Activated CD4-positive, alpha-beta T cell treated with anti-CD3 and anti-CD28 coated beads, Interleukin-2, amount 50 U/mL, for 1 hour (primary cell): ENCODE measurements around the gene SRPK2.

ENCODE experiments used
- DNase-seq: peaks from one replicate; pipeline ENCODE4 v3.0.0-alpha.2; 2020

SRPK2 gene

GRCh38 chr7:105127179-105127578, 261.5 kb downstream of the SRPK2 start:
- DNase-seq, result no peak

GRCh38 chr7:105126436-105126975, 262.2 kb downstream of the SRPK2 start:
- DNase-seq, result no peak

DNA sequence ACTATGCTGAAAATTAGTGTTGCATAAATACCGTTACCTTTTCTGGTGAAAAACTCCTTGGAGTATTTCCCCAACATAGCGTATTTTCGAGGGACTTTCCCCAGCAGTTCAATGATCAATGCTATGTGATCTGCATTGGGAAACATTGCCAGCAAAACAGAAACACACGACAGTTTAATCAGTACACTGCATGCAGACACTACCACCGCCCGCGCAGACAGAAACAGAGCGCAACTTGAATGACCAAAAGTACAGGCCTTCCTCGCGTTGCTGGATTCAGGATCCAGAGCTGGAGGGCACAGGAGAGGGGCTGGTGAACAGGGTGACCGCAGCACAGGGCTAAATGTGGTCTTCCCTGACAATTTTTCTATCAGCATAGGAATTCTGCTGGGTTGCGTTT, 263.0 kb downstream of the SRPK2 start:
- no peak for DNase-seq

GRCh38 chr7:105122619-105123018, 266.1 kb downstream of the SRPK2 start:
- no peak for DNase-seq

- DNase-seq, result no peak
These were observed 269.8 kb downstream of the SRPK2 start for GRCh38 chr7:105118612-105119600.

DNA sequence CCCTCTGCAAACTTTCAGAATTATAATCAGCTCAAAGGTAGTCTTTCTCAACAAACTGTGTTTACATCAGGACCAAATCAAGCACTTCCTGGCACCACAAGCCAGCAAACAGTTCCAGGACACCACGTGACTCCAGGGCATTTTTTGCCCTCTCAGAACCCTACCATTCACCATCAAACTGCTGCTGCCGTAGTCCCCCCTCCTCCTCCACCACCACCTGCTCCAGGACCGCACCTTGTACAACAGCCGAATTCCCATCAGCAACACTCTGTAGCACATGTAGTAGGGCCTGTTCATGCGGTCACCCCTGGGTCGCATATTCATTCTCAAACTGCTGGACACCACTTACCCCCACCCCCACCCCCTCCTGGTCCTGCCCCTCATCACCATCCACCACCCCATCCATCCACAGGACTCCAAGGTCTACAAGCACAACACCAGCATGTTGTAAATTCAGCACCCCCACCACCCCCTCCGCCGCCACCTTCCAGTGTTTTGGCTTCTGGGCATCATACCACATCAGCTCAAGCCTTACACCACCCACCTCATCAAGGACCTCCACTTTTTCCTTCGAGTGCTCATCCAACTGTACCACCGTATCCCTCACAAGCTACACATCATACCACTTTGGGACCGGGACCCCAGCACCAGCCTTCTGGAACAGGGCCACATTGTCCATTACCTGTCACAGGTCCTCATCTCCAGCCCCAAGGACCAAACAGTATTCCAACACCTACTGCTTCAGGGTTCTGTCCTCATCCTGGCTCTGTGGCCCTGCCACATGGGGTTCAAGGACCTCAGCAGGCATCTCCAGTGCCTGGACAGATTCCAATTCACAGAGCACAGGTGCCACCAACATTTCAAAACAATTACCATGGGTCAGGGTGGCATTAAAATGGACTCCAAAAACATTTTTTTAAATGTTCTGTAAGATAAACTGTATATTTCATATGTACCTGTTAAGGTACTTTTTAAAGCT, 276.0 kb downstream of the SRPK2 start:
- no peak for DNase-seq

- no peak for DNase-seq
These were observed 281.3 kb downstream of the SRPK2 start for GRCh38 chr7:105107458-105107857.

- no peak for DNase-seq
These were observed 282.2 kb downstream of the SRPK2 start for GRCh38 chr7:105106473-105106872.

- no peak for DNase-seq
These were observed 283.1 kb downstream of the SRPK2 start for GRCh38 chr7:105105579-105105978.

DNA sequence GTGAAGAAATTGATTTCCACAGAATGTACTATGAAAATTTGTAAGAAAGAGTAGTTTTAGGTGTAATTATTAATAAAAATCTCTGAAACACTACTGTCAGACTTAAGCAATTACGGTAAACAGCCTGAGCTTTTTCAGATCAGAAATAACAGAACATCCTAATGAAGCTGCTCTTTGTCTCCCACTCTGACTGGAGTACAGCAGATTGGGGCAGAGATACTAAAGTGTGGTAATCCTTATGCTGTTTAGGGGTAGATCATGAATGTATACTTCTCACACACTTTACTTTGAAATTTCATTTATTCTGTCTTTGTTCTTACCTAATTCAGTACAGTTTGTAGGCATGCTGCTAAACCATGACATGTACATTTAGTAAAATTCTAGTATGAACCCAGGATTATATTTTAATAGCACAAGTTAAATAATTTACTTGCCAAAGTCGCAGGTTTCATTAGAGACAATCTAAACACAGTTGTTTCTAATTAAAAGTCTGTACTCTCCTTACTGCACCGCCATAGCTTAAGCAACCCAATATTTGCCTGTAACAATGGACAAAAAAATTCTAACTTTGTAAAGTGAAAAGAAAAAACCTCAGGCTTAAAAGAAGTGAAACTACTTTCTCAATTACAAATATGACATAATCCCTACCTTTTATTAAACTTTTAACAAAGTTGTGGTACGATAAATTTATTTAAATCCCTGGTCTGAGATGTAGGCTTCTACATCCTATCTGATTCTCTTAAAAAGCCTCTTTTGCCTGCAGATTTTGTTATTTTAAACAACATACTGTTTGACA, 286.0 kb downstream of the SRPK2 start:
- DNase-seq, result no peak

DNA sequence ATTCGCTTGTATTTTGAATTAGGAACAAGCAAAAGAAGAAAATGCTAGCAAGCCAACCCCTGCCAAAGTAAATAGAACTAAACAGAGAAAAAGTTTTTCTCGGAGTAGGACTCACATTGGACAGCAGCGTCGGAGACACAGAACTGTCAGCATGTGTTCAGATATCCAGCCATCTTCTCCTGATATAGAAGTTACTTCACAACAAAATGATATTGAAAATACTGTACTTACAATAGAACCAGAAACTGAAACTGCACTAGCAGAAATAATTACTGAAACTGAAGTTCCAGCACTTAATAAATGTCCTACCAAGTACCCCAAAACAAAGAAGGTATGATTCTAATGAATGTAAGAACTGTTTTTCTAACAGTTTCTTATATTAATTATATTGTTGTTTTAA, 286.9 kb downstream of the SRPK2 start:
- DNase-seq, result no peak

DNA sequence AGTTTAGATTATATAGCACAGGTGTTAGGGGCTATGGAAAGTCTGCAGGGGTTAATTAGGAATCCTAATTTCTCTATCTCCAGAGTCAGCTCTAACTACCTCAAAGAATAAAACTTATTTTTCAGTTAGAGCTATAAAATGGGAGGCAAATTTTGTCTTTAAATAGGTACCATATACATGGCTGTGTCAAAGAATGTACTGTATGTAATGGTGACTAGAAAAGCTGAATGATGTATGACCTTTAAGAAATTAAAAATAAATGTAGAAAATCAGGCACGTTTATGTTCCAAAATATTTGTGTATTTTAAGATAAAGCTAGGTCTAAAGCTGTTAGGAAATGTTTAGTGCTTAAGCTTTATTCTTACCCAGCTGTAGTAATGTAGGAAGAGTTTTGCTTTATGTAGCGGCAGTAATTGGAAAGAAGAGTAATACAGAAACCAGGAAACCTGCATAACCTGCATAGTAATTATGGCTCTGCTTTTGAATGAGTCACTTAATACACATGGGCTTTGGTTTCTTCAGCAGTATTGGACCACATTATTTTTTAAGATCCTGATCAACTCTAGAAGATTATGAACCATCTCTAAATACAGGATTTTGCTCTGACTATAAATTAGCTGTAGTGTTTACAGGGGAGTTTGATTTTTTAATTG, 289.7 kb downstream of the SRPK2 start:
- DNase-seq, result no peak

DNA sequence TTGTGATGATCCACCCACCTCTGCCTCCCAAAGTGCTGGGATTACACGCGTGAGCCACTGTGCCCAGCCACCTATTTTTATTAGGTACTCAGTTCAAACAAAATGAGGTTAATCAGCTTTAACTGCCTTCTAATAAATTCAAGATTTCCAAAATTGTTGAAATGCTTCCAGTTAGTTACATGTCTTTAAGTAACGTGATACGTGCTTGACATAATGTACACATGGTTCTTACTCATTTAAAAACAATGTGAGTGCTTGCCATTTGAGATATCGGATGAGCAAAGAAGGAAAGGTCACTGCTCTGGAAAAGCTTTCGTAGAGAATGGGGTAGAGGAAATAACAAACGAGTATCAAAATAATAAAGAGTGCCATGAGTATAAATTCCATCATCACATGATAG, 291.1 kb downstream of the SRPK2 start:
- DNase-seq, result no peak

DNA sequence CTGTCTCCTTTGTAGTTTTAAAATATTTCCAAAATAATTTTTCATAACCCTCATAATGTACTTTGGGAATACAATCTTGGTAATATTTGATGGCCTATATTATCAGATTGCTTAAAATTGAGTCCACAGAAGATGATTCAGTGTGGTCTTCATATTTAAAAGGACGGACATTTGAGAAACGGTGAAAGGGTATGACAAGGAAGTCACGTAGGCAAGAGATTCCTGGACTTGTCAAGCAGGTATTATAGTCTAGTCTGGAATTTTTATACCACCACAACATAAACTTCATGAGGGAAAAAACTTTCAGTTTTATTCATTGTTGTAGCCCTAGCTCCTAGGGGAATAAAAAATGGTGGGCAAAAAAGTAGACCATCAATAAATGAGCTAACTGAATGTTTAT, 292.4 kb downstream of the SRPK2 start:
- DNase-seq, result no peak

- no peak for DNase-seq
These were observed 293.8 kb downstream of the SRPK2 start for GRCh38 chr7:105094966-105095365.

- DNase-seq, result no peak
These were observed 300.3 kb downstream of the SRPK2 start for GRCh38 chr7:105088456-105088855.

DNA sequence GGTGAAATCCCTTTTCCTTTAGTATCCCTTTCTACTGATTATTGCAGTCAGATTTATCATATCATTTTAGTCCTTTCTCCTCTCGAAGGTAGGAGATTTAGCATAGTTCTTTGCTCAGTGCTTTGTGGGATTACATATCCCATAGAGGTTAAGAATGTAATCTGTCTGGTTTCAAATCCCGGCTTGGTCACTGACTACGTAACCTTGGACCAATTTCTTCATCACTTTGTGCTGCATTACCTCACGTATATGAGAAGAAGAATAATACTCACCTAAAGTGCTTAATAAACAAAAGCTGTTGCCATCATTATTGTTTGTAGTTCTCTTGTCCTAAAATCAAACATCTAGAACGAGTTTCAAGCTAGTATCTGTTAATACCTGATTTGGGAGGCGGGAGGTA, 300.7 kb downstream of the SRPK2 start:
- no peak for DNase-seq

- DNase-seq, result no peak
These were observed 301.9 kb downstream of the SRPK2 start for GRCh38 chr7:105086850-105087249.

- DNase-seq, result no peak
These were observed 304.1 kb downstream of the SRPK2 start for GRCh38 chr7:105084581-105084980.

- DNase-seq, result no peak
These were observed 309.4 kb downstream of the SRPK2 start for GRCh38 chr7:105079348-105079747.

- no peak for DNase-seq
These were observed 315.6 kb downstream of the SRPK2 start for GRCh38 chr7:105073143-105073542.

DNA sequence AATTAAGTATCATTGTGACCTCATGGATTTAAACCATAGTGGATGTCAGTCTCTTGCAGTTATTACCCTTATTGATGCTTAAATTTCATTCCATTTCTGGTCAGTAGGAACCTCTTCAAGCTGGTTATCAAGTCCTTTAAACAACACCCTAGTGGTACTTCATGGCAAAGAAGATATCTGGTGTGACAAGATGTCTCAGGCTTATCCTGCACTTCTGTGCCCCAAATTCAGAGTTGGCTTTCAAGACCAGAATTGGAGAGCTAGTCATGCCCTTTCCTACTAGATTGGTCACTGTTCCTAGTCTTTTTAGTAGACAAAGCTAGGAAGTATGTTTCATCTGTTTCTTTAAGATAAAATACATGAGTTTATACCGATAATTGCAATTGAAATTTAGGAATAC, 319.8 kb downstream of the SRPK2 start:
- DNase-seq, result no peak
